Choroid plexus epithelial cell (primary cell): Measurements from ENCODE around the gene CHTF18.

Experiments used
- DNase-seq: peaks from one replicate; pipeline ENCODE4 v3.0.0-alpha.2; 2010; ENCODE audit warnings: low read depth
- H3K4me3 ChIP-seq: 2 replicates; pipeline ENCODE4 v1.5.1; 2011; ENCODE audit warnings: low read depth, mild to moderate bottlenecking, control low read depth, low read length, moderate library complexity
- CTCF ChIP-seq: conservative IDR thresholded peaks from 2 replicates; pipeline ENCODE4 v1.5.1; 2011; ENCODE audit warnings: low read depth, mild to moderate bottlenecking, control low read depth, inconsistent platforms, low read length, moderate library complexity

The CHTF18 gene

DNA sequence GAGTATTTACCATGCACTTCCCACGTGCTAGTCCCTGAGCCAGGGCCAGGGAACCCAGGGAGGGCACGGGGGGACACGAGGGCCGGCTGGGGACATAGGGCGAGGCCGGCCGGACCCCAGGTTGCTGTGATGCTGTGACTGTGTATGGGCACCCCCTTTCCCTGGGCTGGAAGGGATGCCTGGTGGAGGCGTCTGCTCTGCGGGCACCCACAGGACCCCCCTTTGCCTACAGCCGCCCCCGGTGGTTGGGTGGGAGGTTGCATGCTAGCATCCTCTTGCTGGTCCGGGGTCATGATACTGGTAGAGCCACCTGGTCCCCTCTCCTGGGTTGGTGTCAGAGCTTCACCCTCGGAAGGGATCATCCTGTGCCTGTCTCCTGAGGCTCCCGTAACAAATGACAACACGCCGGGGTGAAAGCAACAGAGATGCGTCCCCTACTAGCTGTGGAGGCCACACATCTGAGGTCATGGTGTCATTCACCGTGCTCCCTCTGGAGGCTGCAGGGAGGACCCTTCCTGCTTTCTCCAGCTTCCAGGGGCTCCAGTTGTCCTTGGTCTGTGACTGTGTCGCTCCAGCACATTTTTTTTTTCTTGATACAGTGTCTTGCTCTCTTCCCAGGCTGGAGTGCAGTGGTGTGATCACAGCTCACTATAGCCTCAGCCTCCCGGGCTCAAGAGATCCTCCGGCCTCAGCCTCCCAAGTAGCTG is 44.5 kb upstream of the CHTF18 start:
- DNase-seq: no peak
- TF ChIP-seq CTCF: no peak
- no peak overlapping the region for H3K4me3 ChIP-seq

DNA sequence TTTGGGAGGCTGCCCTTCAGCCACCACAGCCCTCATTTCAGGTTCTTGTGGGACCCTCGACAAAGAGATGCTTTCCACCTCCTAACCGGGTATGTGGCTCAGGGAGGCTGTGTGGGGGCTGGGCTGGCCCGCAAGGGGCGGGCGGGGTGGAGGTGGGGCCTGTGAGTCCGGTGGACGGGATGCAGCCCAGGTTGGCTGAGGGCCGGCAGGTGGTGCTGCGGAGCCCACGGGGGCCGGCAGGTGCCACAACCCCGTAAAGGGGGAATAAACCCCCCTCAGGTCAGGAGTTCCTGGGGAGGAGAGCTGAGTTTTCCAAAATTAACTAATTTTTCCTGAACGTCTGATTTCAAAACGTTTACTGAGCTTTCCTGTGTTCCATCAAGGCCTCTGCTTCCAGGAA is 42.7 kb upstream of the CHTF18 start:
- DNase-seq: no peak
- no peak overlapping the region for H3K4me3 ChIP-seq
- TF ChIP-seq CTCF: peak; percentile 50

DNA sequence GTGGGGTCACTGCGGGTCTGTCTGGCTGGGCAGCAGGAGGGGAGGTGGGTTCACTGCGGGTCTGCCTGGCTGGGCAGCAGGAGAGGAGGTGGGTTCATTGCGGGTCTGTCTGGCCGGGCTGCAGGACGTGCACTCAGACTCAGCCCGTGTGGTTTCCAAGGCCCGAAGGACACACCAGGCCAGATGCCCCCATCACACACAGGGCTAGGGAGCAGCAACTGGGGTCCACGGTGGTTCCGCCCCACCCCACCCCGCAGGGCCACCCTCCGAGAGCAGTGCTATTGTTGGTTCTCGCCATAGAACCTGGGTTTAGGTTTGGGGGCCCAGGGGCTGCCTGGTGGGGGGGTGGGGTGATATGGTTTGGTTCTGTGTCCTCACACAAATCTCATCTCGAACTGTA is 41.8 kb upstream of the CHTF18 start:
- no peak for TF ChIP-seq CTCF
- DNase-seq: no peak
- no peak overlapping the region for H3K4me3 ChIP-seq

- no peak for TF ChIP-seq CTCF
- H3K4me3 ChIP-seq: no peak overlapping the region
- DNase-seq: no peak
Observed at GRCh38 chr16:747978-748746, 40.3 kb upstream of the CHTF18 start.

- no peak for TF ChIP-seq CTCF
Observed at GRCh38 chr16:749010-749409, 39.4 kb upstream of the CHTF18 start.

GRCh38 chr16:750485-750884 is 37.9 kb upstream of the CHTF18 start:
- no peak for TF ChIP-seq CTCF
- no peak overlapping the region for H3K4me3 ChIP-seq
- DNase-seq: no peak

More at GRCh38 chr16:749010-749409, 39.4 kb upstream of the CHTF18 start:
- H3K4me3 ChIP-seq: no peak overlapping the region
- DNase-seq: peak; percentile 79
